Transverse colon (tissue), 4 donors: ENCODE results near the gene GGACT. TPM values are rescaled to one million over a fixed set of nuclear protein-coding genes. Genes with fewer than 3 reads are reported as not detected.

Experiments
- total RNA-seq, 4 donors: library from RNA; depleted of rRNA; stranded (reverse); fragments of >200 nt; gene quantifications; one replicate each; pipeline ENCODE4 v1.1.0, GENCODE V29; 2016

GGACT gene
- total RNA-seq, 4 donors from 2014 or later = 6.4 to 9.2 (median 8.8) TPM; not detected in 1

Other genes with a start within 250 kb of the GGACT start
- gene TMTC4, start 86.0 kb upstream of the GGACT start, total RNA-seq = 100 to 1,000 TPM in 1 of 4 donors, 10 to 100 TPM in 3; 19.5 to 136 (median 30.0) TPM